ENCODE results near the gene TMEM259. TPM values are rescaled to one million over a fixed set of nuclear protein-coding genes. Genes with fewer than 3 reads are reported as not detected.

TMEM259 gene
- total RNA-seq, 6 experiments from 2014 or later, result 127 to 164 (median 149) TPM

DNA sequence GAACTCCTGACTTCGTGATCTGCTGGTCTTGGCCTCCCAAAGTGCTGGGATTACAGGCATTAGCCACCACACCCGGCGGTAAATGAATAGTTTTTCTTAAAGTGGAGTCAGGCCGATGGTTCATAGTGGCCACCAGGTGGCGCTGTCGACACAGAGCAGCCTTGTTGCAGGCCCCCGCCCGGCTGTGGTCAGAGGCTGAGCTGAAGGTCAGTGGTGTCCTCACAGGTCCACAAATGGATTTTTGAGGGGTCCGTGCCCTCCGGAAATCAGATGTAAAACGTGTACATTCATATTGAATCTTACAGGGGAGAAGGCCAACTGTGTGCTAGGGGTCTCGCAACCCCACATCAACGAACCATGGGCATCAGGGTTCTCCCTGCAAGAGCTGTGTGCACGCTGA, 50.2 kb downstream of the TMEM259 start:
- H3K27ac Mint-ChIP-seq, result no peak overlapping the region
- no peaks in the 10 kb centered on the region; the same call in 1 of the 2 replicates for H3K27me3 Mint-ChIP-seq (ENCODE audit: insufficient read depth)
- H3K4me1 Mint-ChIP-seq (ENCODE audit: low read depth), result no peaks in the 10 kb centered on the region
- no peak overlapping the region for H3K4me3 Mint-ChIP-seq
- TF ChIP-seq, protein P1, sequence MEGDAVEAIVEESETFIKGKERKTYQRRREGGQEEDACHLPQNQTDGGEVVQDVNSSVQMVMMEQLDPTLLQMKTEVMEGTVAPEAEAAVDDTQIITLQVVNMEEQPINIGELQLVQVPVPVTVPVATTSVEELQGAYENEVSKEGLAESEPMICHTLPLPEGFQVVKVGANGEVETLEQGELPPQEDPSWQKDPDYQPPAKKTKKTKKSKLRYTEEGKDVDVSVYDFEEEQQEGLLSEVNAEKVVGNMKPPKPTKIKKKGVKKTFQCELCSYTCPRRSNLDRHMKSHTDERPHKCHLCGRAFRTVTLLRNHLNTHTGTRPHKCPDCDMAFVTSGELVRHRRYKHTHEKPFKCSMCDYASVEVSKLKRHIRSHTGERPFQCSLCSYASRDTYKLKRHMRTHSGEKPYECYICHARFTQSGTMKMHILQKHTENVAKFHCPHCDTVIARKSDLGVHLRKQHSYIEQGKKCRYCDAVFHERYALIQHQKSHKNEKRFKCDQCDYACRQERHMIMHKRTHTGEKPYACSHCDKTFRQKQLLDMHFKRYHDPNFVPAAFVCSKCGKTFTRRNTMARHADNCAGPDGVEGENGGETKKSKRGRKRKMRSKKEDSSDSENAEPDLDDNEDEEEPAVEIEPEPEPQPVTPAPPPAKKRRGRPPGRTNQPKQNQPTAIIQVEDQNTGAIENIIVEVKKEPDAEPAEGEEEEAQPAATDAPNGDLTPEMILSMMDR (IDR thresholded peaks at IDR 0.05), result peak; percentile 94
- peaks cover 6% of the 10 kb centered on the region for H3K9me3 Mint-ChIP-seq
- H3K36me3 Mint-ChIP-seq (ENCODE audit: low read depth), result peaks cover 38% of the 10 kb centered on the region
- no peak for DNase-seq

- H3K9me3 Mint-ChIP-seq, result peaks cover 11% of the 10 kb centered on the region
- DNase-seq, result no peak
- no peaks in the 10 kb centered on the region; the same call in none of the 2 replicates for H3K27me3 Mint-ChIP-seq (ENCODE audit: insufficient read depth)
- peaks cover 8% of the 10 kb centered on the region for H3K4me1 Mint-ChIP-seq (ENCODE audit: low read depth)
- no peak overlapping the region for H3K27ac Mint-ChIP-seq
- no peak overlapping the region for H3K4me3 Mint-ChIP-seq
- peaks cover 51% of the 10 kb centered on the region for H3K36me3 Mint-ChIP-seq (ENCODE audit: low read depth)
- TF ChIP-seq, protein P1 (IDR thresholded peaks at IDR 0.05), result no peak
These were observed 54.3 kb downstream of the TMEM259 start for GRCh38 chr19:966485-967088.

DNA sequence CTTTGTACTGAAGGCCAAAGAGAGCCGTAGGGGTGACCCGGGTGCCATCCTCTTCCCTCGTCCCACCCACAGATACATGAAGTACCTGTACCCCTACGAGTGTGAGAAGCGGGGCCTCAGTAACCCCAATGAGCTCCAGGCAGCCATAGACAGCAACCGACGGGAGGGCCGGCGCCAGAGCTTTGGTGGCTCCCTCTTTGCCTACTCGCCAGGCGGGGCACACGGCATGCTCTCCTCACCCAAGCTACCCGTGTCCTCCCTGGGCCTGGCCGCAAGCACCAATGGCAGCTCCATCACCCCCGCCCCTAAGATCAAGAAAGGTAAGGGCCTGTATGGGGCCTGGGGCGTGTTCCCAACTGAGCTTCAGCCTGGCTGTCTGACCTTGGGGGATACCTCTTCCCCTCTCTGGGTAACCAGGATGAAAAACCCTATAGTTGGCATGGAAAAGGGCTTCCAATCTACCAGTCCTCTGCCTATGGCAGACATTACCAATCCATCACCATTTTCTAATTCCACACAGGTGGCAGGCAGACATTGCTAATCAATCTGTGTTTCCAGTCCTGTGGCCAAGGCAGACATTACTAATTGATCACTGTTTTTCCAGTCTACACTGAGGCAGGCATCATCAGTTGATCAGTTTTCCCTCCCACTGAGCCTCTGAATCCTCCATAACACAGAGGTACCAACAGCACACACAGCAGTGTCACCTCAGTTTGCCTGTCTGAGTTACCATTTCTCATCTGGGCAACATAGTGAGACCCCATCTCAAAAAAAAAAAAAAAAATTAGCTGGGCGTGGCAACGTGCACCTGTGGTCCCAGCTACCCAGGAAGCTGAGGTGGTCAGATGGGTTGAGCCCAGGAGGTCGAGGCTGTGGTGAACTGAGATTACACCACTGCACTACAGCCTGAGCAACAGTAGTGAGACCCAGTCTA, 55.9 kb downstream of the TMEM259 start:
- no peaks in the 10 kb centered on the region; the same call in 1 of the 2 replicates for H3K27me3 Mint-ChIP-seq (ENCODE audit: insufficient read depth)
- peaks cover 8% of the 10 kb centered on the region for H3K4me1 Mint-ChIP-seq (ENCODE audit: low read depth)
- H3K4me3 Mint-ChIP-seq, result no peak overlapping the region
- H3K27ac Mint-ChIP-seq, result no peak overlapping the region
- peaks cover 42% of the 10 kb centered on the region for H3K36me3 Mint-ChIP-seq (ENCODE audit: low read depth)
- TF ChIP-seq, protein P1 (IDR thresholded peaks at IDR 0.05), result no peak
- peaks cover 5% of the 10 kb centered on the region for H3K9me3 Mint-ChIP-seq
- DNase-seq, result peak; percentile 18

DNA sequence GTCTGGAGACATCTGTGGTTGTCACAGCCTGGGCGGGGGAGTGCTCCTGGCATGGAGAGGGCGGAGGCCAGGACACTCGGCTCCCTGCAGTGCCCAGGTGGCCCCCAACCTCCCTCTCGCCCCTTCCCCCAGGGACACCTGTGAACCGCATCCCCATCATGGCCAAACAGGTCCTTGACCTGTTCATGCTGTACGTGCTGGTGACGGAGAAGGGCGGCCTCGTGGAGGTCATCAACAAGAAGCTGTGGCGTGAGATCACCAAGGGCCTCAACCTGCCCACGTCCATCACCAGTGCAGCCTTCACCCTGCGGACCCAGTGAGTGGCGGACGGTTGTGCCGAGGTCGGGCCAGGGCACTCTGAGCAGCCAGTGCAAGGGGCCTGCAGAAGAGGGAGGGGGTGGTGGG, 56.8 kb downstream of the TMEM259 start:
- Mint-ChIP-seq H3K4me3 (no peak overlapping the region), H3K27ac (no peak overlapping the region), H3K9me3 (peaks cover 5% of the 10 kb centered on the region), H3K4me1 (ENCODE audit: low read depth) (peaks cover 9% of the 10 kb centered on the region), H3K27me3 (ENCODE audit: insufficient read depth) (no peaks in the 10 kb centered on the region; the same call in 1 of the 2 replicates), H3K36me3 (ENCODE audit: low read depth) (peaks cover 42% of the 10 kb centered on the region)
- TF ChIP-seq, protein P1 (IDR thresholded peaks at IDR 0.05), result no peak
- no peak for DNase-seq

DNA sequence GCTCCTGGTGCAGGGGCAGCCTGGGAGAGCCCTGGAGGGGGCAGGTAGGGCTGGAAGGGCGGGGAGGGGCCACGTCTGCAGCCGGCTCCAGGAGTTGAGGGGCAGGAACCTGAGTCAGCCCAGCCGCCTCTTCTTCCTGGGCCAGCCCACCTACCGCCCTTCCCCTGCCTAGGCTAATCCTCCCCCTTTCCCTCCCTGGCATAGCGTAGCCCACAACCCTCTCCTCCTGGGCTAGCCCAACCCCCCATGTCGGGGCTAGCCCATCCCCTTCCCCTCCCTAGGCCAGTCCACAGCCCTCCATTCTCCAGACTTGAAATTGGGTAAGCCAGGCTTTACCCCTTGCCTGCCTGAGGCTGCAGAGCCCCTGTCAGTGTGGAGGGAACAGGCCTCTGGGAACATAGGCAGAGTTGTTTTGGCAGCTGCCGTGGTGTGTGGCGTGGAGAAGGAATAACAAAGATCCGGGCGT, 57.4 kb downstream of the TMEM259 start:
- peaks cover 5% of the 10 kb centered on the region for H3K9me3 Mint-ChIP-seq
- H3K4me3 Mint-ChIP-seq, result no peak overlapping the region
- H3K27ac Mint-ChIP-seq, result no peak overlapping the region
- H3K36me3 Mint-ChIP-seq (ENCODE audit: low read depth), result peaks cover 43% of the 10 kb centered on the region
- TF ChIP-seq, protein P1 (IDR thresholded peaks at IDR 0.05), result no peak
- H3K27me3 Mint-ChIP-seq (ENCODE audit: insufficient read depth), result no peaks in the 10 kb centered on the region; the same call in 1 of the 2 replicates
- peaks cover 15% of the 10 kb centered on the region for H3K4me1 Mint-ChIP-seq (ENCODE audit: low read depth)
- DNase-seq, result no peak
